ENCODE data around the gene GMIP. TPM values are rescaled to one million over a fixed set of nuclear protein-coding genes. Genes with fewer than 3 reads are reported as not detected.

The GMIP gene
- total RNA-seq, 1 donor from 2014 or later: 54.4 TPM

DNA sequence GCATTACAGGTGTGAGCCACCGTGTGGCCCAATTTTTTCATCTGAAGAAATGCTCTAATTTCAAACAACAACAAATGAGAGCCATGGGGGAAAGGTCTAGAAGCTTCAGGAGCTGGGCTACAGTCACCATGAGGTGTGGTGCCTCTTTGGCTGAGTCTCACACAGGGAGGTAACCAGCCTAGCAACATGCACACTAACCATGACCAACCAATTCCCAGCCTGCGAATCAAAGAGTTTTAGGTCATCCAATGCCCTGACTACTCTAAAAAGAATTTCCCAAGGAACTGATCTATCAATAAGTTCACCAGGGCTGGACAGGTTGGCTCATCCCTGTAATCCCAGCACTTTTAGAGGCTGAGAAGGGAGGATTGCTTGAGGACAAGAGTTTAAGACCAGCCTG, 54.9 kb downstream of the GMIP start:
- Histone ChIP-seq H3K27me3 (ENCODE audit: low read depth) (no peaks in the 10 kb centered on the region), H3K27ac (no peak overlapping the region), H3K4me3 (no peak overlapping the region), H3K9me3 (no peaks in the 10 kb centered on the region), H3K4me1 (peaks cover 15% of the 10 kb centered on the region), H3K36me3 (no peaks in the 10 kb centered on the region)
- ATAC-seq: no peak
- DNase-seq: no peak
- no peak for TF ChIP-seq CTCF (IDR thresholded peaks at IDR 0.05)
- intact Hi-C loops (cut with DNase I): no loop called here

DNA sequence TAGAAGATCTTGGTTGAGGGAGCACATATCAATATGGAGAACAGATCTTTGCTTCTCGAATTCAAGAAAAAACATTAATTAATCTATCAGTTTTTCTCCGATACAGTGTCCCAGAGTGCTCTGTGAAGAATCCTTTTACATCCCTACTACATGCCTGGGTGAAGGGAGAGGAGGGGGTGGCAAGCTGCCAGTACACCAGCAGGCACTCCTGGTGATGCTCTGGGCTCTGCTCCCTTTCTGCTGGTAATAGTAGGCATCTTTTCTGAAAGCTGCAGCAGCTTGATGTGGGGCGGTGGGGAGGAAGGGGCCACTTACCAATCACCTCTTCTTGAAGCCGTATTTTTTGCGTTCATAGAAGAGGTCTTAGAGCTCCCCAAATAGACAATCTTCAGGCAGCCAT, 55.7 kb downstream of the GMIP start:
- Histone ChIP-seq H3K9me3 (no peaks in the 10 kb centered on the region), H3K4me1 (peaks cover 15% of the 10 kb centered on the region), H3K36me3 (no peaks in the 10 kb centered on the region), H3K27me3 (ENCODE audit: low read depth) (no peaks in the 10 kb centered on the region), H3K4me3 (no peak overlapping the region), H3K27ac (no peak overlapping the region)
- no peak for ATAC-seq
- intact Hi-C loops (cut with DNase I): no loop called here
- DNase-seq: no peak
- no peak for TF ChIP-seq CTCF (IDR thresholded peaks at IDR 0.05)

- no peaks in the 10 kb centered on the region for H3K9me3 ChIP-seq
- no peak for TF ChIP-seq CTCF (IDR thresholded peaks at IDR 0.05)
- intact Hi-C loops (cut with DNase I): no loop called here
- DNase-seq: no peak
- H3K4me3 ChIP-seq: no peak overlapping the region
- H3K4me1 ChIP-seq: no peaks in the 10 kb centered on the region
- no peaks in the 10 kb centered on the region for H3K27me3 ChIP-seq (ENCODE audit: low read depth)
- no peak overlapping the region for H3K27ac ChIP-seq
- ATAC-seq: no peak
- no peaks in the 10 kb centered on the region for H3K36me3 ChIP-seq
Measured at GRCh38 chr19:19584356-19584755, 59.1 kb downstream of the GMIP start.

DNA sequence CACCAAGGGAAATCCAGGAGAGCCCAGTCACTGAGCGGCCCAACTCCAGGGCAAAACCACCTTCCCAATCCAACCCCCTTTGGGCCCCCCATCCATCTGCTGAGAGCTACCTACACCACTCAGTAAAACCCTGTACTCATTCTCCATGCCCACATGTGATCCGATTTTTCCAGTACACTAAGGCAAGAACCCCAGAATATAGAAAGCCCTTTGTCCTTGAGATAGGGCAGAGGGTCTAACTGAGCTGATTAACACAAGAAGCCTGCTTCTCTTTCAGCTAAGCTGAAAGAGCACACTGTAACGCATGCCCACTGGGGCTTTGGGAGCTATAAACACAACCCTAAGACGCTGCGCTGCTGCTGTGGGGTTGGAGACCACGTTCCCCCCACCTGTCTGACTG, 61.0 kb downstream of the GMIP start:
- intact Hi-C loops (cut with DNase I): no loop called here
- ATAC-seq (no peak), DNase-seq (no peak)
- TF ChIP-seq CTCF (IDR thresholded peaks at IDR 0.05): no peak
- no peak overlapping the region for H3K4me3 ChIP-seq
- H3K27ac ChIP-seq: no peak overlapping the region
- H3K4me1 ChIP-seq: no peaks in the 10 kb centered on the region
- H3K9me3 ChIP-seq: no peaks in the 10 kb centered on the region
- no peaks in the 10 kb centered on the region for H3K36me3 ChIP-seq
- no peaks in the 10 kb centered on the region for H3K27me3 ChIP-seq (ENCODE audit: low read depth)

DNA sequence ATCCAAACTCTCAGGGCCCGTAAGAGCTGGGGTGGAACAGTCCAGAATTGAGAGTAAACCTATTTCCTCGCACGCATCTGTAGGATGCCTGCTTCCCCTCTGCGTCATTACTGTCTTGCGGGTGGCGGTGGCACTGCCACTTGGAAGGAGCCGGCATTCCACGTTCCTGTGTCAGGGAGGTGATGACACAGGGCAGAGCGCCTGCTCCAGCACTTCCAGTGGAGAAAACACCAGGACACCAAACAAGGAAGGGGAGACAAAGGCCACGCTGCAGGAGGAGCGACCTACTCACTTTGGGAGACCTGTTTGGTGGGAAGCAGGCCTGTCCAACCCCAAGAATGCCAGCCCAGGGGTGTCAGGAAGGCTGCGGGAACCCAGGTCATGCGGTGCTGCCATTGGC, 62.1 kb downstream of the GMIP start:
- Histone ChIP-seq H3K27ac (no peak overlapping the region), H3K36me3 (no peaks in the 10 kb centered on the region), H3K9me3 (no peaks in the 10 kb centered on the region), H3K27me3 (ENCODE audit: low read depth) (no peaks in the 10 kb centered on the region), H3K4me3 (no peak overlapping the region), H3K4me1 (no peaks in the 10 kb centered on the region)
- DNase-seq: no peak
- no peak for ATAC-seq
- no peak for TF ChIP-seq CTCF (IDR thresholded peaks at IDR 0.05)
- intact Hi-C loops (cut with DNase I): no loop called here

GRCh38 chr19:19580418-19580817, 63.0 kb downstream of the GMIP start:
- TF ChIP-seq CTCF (IDR thresholded peaks at IDR 0.05): no peak
- intact Hi-C loops (cut with DNase I): no loop called here
- ATAC-seq (no peak), DNase-seq (no peak)
- H3K27me3 ChIP-seq (ENCODE audit: low read depth): no peaks in the 10 kb centered on the region
- H3K9me3 ChIP-seq: no peaks in the 10 kb centered on the region
- H3K4me1 ChIP-seq: no peaks in the 10 kb centered on the region
- H3K27ac ChIP-seq: no peak overlapping the region
- H3K4me3 ChIP-seq: no peak overlapping the region
- H3K36me3 ChIP-seq: no peaks in the 10 kb centered on the region
